ENCODE data around the gene PPP1R26. TPM values are rescaled to one million over a fixed set of nuclear protein-coding genes. Genes with fewer than 3 reads are reported as not detected.

PPP1R26 gene
- total and polyA plus RNA-seq, 2 of the 4 experiments (the other 2 are of a cell fraction), result 3.8 to 5.6 TPM

DNA sequence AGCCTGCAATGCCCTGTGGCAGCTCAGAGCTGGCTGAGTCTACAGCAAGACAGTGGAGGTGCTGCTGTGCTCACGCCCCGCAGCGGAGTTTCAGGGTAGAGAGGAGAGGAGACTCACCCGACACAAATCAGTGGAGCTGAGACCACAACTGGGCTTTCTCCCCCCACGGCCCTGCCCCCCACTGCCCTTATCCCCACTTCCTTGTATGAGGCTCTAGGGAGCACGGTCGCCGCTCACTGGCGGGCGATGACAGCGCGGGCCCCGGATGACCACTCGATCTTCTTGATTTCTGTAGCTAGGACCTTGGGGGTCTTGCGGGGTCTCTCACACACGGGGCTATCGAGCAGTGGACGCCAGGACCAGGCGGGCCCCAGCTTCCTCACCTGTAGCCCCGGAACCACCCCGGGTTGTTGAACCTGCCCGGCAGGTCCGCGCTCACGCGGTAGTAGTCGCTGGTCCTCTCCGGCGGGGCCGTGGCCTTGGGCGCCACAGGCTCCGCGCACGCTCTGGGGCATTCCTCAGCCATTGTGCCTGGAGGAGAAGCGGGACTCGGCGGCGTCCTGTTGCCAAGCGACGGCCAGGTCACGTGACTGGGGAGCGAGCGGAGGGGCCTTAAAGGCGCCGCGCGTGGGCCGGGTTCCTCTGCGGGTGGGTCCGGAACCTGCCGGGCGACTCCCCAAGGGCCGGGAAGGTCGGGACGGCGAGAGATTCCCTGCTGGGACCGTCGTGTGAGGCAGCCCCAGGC lies 19.9 kb downstream of the PPP1R26 start:
- no peak overlapping the region for H2AK5ac ChIP-seq (ENCODE audit: low read depth, low read length)
- no TSS peak for BruUV-seq (replicated peaks)
- peak overlapping the region; percentile 6 for H4K91ac ChIP-seq (ENCODE audit: insufficient read depth, low read depth, low read length)
- H4K8ac ChIP-seq (ENCODE audit: low read depth in 2 of 2, low read length in 2 of 2), result peak overlapping the region; percentile 75 to 78; a peak in 2 of 4 replicates
- dilution Hi-C loops (cut with HindIII; ENCODE audit: low sequenced_read_pairs, unreplicated experiment), result no loop called here
- peaks cover 21% of the 10 kb centered on the region for H3K36me3 ChIP-seq (ENCODE audit: control insufficient read depth, insufficient read depth, low read length)
- no peaks in the 10 kb centered on the region for H3K27me3 ChIP-seq (ENCODE audit: control insufficient read depth, insufficient read depth, low read length)
- CTCF ChIA-PET, result interaction anchor here (0.6 kb wide), 2 partner anchors 19 to 44 kb away, joined by 3 read pairs; no protein-coding TSS in a partner anchor
- H3K79me1 ChIP-seq (ENCODE audit: low read depth in 1 of 2, low read length in 2 of 2), result peaks cover 4 to 34% of the 10 kb centered on the region in 2 experiments
- H3K4me1 ChIP-seq (ENCODE audit: control insufficient read depth, insufficient read depth, low read length), result peaks cover 6% of the 10 kb centered on the region; the same call in 1 of the 2 replicates
- peak overlapping the region; percentile 84 for H3K4me2 ChIP-seq (ENCODE audit: low read depth, low read length)
- no peaks in the 10 kb centered on the region for H3K9me3 ChIP-seq (ENCODE audit: control insufficient read depth, insufficient read depth, low read length)
- no peak overlapping the region for H2BK20ac ChIP-seq (ENCODE audit: low read depth, low read length)
- peak overlapping the region; percentile 80 for H3K23ac ChIP-seq (ENCODE audit: low read depth, low read length)
- peak overlapping the region; percentile 72; the same call in 1 of the 2 replicates for H3K4ac ChIP-seq (ENCODE audit: low read depth, low read length)
- H2BK120ac ChIP-seq (ENCODE audit: low read depth, low read length), result peak overlapping the region; percentile 19; the same call in 1 of the 2 replicates
- H2AK9ac ChIP-seq (replicated peaks; ENCODE audit: low read depth, low read length, poor library complexity), result peak overlapping the region; percentile 90
- no peaks in the 10 kb centered on the region for H3K9me1 ChIP-seq (ENCODE audit: insufficient read depth, low read length)
- peak; percentile 67 for ATAC-seq (ENCODE audit: low read depth)
- H2AFZ ChIP-seq (replicated peaks; ENCODE audit: low read length, poor library complexity), result peak overlapping the region; percentile 98
- POLR2A ChIA-PET (ENCODE audit: unreplicated experiment), result no interaction called here
- no peak overlapping the region; the same call in 1 of the 2 replicates for H3K14ac ChIP-seq (replicated peaks; ENCODE audit: low read depth, low read length)
- no peak overlapping the region for H3K56ac ChIP-seq (ENCODE audit: extremely low read depth, insufficient read depth, low read length)
- no peak overlapping the region for H3K18ac ChIP-seq (ENCODE audit: low read depth, low read length)
- peak; percentile 84 for DNase-seq
- TF ChIP-seq CHD1 (IDR thresholded peaks at IDR 0.05; ENCODE audit: low read depth, low read length) (no peak), MAZ (IDR thresholded peaks at IDR 0.05; ENCODE audit: borderline replicate concordance, low read depth, low read length) (peak; percentile 73; the same call in 1 of the 2 replicates), BHLHE40 (IDR thresholded peaks at IDR 0.05; ENCODE audit: low read depth, low read length) (peak; percentile 86), MAFK (IDR thresholded peaks at IDR 0.05; ENCODE audit: low read depth, low read length) (no peak), MXI1 (IDR thresholded peaks at IDR 0.05; ENCODE audit: borderline replicate concordance, low read depth, low read length) (peak; percentile 97), RFX5 (IDR thresholded peaks at IDR 0.05; ENCODE audit: low read depth, low read length) (no peak)
- TF ChIP-seq, protein P1, sequence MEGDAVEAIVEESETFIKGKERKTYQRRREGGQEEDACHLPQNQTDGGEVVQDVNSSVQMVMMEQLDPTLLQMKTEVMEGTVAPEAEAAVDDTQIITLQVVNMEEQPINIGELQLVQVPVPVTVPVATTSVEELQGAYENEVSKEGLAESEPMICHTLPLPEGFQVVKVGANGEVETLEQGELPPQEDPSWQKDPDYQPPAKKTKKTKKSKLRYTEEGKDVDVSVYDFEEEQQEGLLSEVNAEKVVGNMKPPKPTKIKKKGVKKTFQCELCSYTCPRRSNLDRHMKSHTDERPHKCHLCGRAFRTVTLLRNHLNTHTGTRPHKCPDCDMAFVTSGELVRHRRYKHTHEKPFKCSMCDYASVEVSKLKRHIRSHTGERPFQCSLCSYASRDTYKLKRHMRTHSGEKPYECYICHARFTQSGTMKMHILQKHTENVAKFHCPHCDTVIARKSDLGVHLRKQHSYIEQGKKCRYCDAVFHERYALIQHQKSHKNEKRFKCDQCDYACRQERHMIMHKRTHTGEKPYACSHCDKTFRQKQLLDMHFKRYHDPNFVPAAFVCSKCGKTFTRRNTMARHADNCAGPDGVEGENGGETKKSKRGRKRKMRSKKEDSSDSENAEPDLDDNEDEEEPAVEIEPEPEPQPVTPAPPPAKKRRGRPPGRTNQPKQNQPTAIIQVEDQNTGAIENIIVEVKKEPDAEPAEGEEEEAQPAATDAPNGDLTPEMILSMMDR (conservative IDR thresholded peaks at IDR 0.05; ENCODE audit: low read depth, low read length), result no peak
- TF ChIP-seq, protein P2, sequence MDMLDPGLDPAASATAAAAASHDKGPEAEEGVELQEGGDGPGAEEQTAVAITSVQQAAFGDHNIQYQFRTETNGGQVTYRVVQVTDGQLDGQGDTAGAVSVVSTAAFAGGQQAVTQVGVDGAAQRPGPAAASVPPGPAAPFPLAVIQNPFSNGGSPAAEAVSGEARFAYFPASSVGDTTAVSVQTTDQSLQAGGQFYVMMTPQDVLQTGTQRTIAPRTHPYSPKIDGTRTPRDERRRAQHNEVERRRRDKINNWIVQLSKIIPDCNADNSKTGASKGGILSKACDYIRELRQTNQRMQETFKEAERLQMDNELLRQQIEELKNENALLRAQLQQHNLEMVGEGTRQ (IDR thresholded peaks at IDR 0.05; ENCODE audit: low read depth, low read length), result peak; percentile 98
- peak overlapping the region; percentile 62 for H3K9ac ChIP-seq (ENCODE audit: low read depth, low read length)
- in situ Hi-C loops (cut with MboI; ENCODE audit: low sequenced_read_pairs), result no loop called here
- intact Hi-C loops (cut with micrococcal nuclease), result no loop called here
- H2BK5ac ChIP-seq (ENCODE audit: low read depth, low read length, poor library complexity, severe bottlenecking), result no peak overlapping the region
- H3K4me3 ChIP-seq (ENCODE audit: insufficient read depth, low read depth, low read length), result peak overlapping the region; percentile 89
- H4K20me1 ChIP-seq (ENCODE audit: insufficient read depth, low read length), result peaks cover 25% of the 10 kb centered on the region
- no peak overlapping the region for H2BK15ac ChIP-seq (ENCODE audit: low read depth, low read length)
- peak overlapping the region; percentile 25 for H3K27ac ChIP-seq (ENCODE audit: insufficient read depth, low read length)
- WGBS, 2 experiments (ENCODE audit: extremely low coverage in 2 of 2, insufficient read length in 1 of 2), result 0% methylated on average over 32 of the region's 58 CpGs; no CpG with 5 or more reads in 1 of the 2 experiments
- no peak overlapping the region for H4K5ac ChIP-seq (ENCODE audit: low read depth, low read length)
